ENCODE measurements around the gene CCDC85C.

CCDC85C gene

GRCh38 chr14:99552572-99553216 is 51.3 kb downstream of the CCDC85C start:
- FAIRE-seq: no peak

GRCh38 chr14:99552021-99552553 is 51.9 kb downstream of the CCDC85C start:
- no peak for FAIRE-seq

- no peak for FAIRE-seq
These were observed 52.7 kb downstream of the CCDC85C start for GRCh38 chr14:99551034-99551922.

- no peak for FAIRE-seq
These were observed 53.5 kb downstream of the CCDC85C start for GRCh38 chr14:99550387-99550992.

GRCh38 chr14:99549684-99550083 is 54.3 kb downstream of the CCDC85C start:
- FAIRE-seq: no peak

GRCh38 chr14:99548871-99549515 is 55.0 kb downstream of the CCDC85C start:
- no peak for FAIRE-seq

- FAIRE-seq: no peak
These were observed 55.8 kb downstream of the CCDC85C start for GRCh38 chr14:99548255-99548654.

- no peak for FAIRE-seq
These were observed 57.6 kb downstream of the CCDC85C start for GRCh38 chr14:99546234-99546879.

GRCh38 chr14:99545586-99545985 is 58.4 kb downstream of the CCDC85C start:
- no peak for FAIRE-seq

GRCh38 chr14:99544991-99545390 is 59.0 kb downstream of the CCDC85C start:
- no peak for FAIRE-seq

- no peak for FAIRE-seq
These were observed 60.0 kb downstream of the CCDC85C start for GRCh38 chr14:99543985-99544384.

- FAIRE-seq: no peak
These were observed 60.6 kb downstream of the CCDC85C start for GRCh38 chr14:99543370-99543769.

- no peak for FAIRE-seq
These were observed 61.4 kb downstream of the CCDC85C start for GRCh38 chr14:99542566-99542965.

- no peak for FAIRE-seq
These were observed 62.1 kb downstream of the CCDC85C start for GRCh38 chr14:99541677-99542470.

GRCh38 chr14:99541211-99541610 is 62.8 kb downstream of the CCDC85C start:
- FAIRE-seq: no peak

GRCh38 chr14:99540196-99541032 is 63.6 kb downstream of the CCDC85C start:
- no peak for FAIRE-seq

GRCh38 chr14:99539491-99539890 is 64.5 kb downstream of the CCDC85C start:
- no peak for FAIRE-seq

GRCh38 chr14:99538733-99539132 is 65.3 kb downstream of the CCDC85C start:
- FAIRE-seq: no peak

- no peak for FAIRE-seq
These were observed 65.7 kb downstream of the CCDC85C start for GRCh38 chr14:99538275-99538674.

- no peak for FAIRE-seq
These were observed 66.6 kb downstream of the CCDC85C start for GRCh38 chr14:99537399-99537798.

All from endometrium (tissue), 2 donors.